ENCODE results near the gene TBC1D5.

- TF ChIP-seq CTCF (conservative IDR thresholded peaks at IDR 0.05 in 1 of 2, IDR thresholded peaks at IDR 0.05 in 1 of 2; ENCODE audit: extremely low read depth in 1 of 2, insufficient read depth in 1 of 2, low read depth in 1 of 2, low read length in 2 of 2) (no peak), EZH2 (IDR thresholded peaks at IDR 0.05; ENCODE audit: borderline replicate concordance, low read length) (no peak)
These were observed 29.0 kb upstream of the TBC1D5 start for GRCh38 chr3:17771177-17772017.

All from mammary epithelial cell (primary cell).